Measurements from ENCODE around the gene IGSF8.
"Not testable (repeated sequence)": the region's sequence is repeated elsewhere in the genome, so short reads cannot be mapped to it uniquely, and the experiment has no call there.

The IGSF8 gene

DNA sequence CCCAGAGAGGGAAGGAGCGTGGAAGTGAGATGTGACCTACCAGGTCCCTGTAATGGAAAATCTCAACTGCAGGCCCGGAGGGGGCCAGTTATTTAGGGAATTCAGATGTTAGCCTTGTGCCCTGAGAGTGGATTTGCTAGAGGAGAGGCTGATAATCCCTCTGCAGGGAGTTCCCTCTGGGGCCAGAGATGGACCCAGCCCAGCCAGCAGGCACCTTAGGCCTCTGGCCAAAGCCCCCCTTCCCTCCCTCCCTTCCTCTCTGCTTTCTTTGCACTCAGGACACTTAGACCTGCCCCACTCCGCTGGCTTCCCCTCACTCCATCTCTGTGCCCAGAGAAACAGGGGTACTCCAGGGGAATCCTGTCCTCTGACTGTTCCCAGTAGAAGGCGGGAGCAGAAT lies 15.7 kb upstream of the IGSF8 start:
- no peak for DNase-seq (ENCODE audit: low read depth)
- TF ChIP-seq, protein P1, sequence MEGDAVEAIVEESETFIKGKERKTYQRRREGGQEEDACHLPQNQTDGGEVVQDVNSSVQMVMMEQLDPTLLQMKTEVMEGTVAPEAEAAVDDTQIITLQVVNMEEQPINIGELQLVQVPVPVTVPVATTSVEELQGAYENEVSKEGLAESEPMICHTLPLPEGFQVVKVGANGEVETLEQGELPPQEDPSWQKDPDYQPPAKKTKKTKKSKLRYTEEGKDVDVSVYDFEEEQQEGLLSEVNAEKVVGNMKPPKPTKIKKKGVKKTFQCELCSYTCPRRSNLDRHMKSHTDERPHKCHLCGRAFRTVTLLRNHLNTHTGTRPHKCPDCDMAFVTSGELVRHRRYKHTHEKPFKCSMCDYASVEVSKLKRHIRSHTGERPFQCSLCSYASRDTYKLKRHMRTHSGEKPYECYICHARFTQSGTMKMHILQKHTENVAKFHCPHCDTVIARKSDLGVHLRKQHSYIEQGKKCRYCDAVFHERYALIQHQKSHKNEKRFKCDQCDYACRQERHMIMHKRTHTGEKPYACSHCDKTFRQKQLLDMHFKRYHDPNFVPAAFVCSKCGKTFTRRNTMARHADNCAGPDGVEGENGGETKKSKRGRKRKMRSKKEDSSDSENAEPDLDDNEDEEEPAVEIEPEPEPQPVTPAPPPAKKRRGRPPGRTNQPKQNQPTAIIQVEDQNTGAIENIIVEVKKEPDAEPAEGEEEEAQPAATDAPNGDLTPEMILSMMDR (conservative IDR thresholded peaks at IDR 0.05; ENCODE audit: low read length) = no peak
- no peak overlapping the region for H3K4me3 ChIP-seq (ENCODE audit: low read length)

DNA sequence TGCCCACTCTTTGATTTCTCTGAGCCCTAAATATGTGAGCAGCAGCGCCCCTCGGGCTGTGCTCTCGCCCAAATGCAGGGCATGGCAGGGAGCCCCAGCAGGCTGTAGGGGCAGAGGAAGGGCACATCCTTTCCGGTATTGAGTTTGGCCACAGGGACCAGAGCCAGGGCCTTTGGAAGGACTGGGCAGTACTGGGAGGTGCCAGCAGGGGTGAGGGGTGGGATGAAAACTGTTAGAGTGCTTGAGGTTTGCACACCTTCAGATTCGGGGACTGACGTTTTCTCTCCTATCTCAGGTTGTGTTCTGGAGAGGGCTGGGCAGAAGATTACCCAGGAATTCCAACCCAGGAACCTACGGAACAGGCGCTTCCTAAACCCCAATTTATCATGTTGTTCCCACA lies 15.0 kb upstream of the IGSF8 start:
- TF ChIP-seq, protein P1 (conservative IDR thresholded peaks at IDR 0.05; ENCODE audit: low read length) = no peak
- no peak for DNase-seq (ENCODE audit: low read depth)
- H3K4me3 ChIP-seq (ENCODE audit: low read length) = no peak overlapping the region

DNA sequence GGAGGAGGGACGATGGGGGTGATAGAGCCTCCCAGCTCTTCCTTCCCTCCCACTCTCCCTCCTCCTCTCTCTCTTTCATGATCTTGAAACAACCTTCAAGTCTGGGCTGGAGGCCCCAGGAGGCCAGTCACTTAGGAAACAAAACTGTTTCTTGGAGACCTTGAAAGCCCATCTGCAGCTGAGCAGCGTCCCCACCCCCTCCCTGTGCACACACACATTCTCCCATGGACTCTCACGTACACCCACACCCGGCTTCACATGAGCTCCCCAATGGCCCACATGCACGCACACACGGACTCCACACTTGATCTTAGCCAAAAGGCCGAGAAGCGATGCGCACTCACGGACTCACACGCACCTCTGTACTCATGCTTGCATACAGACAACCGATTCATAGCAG lies 13.9 kb upstream of the IGSF8 start:
- peak; percentile 29 for DNase-seq (ENCODE audit: low read depth)
- H3K4me3 ChIP-seq (ENCODE audit: low read length) = no peak overlapping the region
- TF ChIP-seq, protein P1 (conservative IDR thresholded peaks at IDR 0.05; ENCODE audit: low read length) = no peak

DNA sequence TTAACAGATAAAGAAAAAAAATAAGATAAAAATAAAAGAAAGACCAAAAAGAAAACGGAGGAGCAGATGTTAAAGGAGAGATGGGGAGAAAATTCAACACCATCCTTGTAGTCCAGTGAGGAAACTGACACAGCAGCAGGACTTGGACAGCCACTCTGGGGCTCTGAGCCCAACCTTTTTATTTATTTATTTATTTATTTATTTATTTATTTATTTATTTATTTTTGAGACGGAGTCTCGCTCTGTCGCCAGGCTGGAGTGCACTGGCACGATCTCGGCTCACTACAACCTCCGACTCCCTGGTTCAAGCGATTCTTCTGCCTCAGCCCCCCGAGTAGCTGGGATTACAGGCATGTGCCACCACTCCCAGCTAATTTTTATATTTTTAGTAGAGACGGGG lies 13.0 kb upstream of the IGSF8 start:
- not testable (repeated sequence) for DNase-seq (ENCODE audit: low read depth); H3K4me3 ChIP-seq (ENCODE audit: low read length)

DNA sequence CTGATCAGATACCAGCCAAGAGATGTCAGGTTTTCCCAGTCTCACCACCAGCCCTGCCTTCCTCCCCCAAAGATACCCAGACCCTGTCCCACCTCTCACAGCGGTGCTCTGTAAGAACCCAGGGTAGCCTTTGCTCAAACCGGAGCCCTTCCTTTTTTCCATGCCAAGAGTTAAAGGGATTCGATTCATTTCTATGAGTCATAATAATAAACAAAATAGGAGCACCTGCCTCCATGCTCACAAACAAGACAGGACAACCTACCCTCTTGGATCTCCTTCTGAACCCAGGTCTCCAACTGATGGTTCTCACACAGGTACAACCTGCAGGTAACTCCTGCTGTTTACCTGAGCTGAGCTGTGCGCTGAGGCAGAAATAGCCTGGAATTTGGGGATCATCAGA lies 11.3 kb upstream of the IGSF8 start:
- DNase-seq (ENCODE audit: low read depth) = no peak
- TF ChIP-seq, protein P1 (conservative IDR thresholded peaks at IDR 0.05; ENCODE audit: low read length) = no peak

DNA sequence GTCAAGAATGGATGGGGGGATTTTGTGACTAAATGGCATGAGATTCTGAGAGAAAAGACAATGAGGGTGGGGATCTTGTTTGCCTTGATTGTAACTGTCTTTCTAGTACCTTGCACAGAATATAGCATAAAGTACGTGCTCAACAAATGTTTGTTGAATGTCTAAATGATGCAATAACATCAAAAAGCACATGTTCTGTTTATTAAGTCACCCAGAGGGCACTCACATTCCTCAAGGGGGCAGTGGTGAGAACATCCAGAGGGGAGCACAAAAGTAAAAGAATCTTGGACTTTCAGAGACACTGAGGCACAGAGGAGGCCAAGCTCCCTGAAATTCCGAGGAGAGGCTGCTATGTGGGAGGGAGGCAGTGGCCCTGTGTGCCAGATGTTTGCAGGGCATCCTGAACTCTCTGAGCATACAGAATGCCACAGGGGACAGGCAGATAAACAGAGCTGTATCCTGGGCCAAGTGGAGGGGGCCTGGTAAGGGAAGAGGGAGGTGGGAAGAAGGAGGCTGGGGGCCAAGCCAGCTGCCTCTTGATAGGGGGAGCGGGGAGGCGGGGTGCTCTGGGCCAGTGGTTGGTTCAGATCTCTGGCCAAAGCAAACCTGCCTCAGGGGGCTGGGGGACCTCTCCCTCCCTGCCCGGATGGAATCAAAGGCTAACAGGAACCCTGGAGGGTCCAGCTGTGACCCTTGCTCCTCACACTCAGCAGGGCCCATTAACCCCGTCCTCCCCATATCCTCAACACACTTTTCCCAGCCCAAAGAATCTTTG lies 10.7 kb upstream of the IGSF8 start:
- no peak overlapping the region for H3K4me3 ChIP-seq (ENCODE audit: low read length)
- DNase-seq (ENCODE audit: low read depth) = peak; percentile 66
- TF ChIP-seq, protein P1 (conservative IDR thresholded peaks at IDR 0.05; ENCODE audit: low read length) = peak; percentile 68

More for the DNA sequence above, 11.3 kb upstream of the IGSF8 start:
- H3K4me3 ChIP-seq (ENCODE audit: low read length) = no peak overlapping the region

DNA sequence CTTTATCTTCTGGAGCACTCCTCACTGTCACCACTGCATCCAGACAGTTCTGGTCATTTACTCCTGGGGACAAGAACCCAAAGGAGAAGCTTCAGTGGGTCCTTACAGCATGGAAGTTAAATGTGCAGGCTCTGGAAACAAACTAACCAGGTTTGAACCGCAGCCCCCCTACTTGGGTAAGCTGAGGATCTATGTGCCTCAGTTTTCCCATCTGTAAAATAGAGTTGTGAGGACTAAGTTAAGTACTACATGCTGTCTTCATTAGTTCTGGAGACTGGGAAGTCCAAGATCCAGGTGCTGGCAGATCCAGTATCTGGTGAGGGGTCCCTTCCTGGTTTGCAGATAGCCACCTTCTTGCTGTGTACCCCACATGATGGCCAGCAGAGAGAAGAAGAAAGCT lies 9.1 kb upstream of the IGSF8 start:
- TF ChIP-seq, protein P1 (conservative IDR thresholded peaks at IDR 0.05; ENCODE audit: low read length) = no peak
- DNase-seq (ENCODE audit: low read depth) = no peak

More for the DNA sequence above, 9.1 kb upstream of the IGSF8 start:
- H3K4me3 ChIP-seq (ENCODE audit: low read length) = no peak overlapping the region
